NK-92 (cell line): ENCODE measurements around the gene TRMT1.

ENCODE experiments used
- DNase-seq: peaks from one replicate; lab custom pipeline; 2025; ENCODE audit not compliant: unreplicated experiment; lab: John Stamatoyannopoulos, UW

Gene TRMT1

GRCh38 chr19:13102666-13103580 lies 13.6 kb downstream of the TRMT1 start, which contains the start of gene LYL1:
TSS of gene LYL1 (minus strand) at chr19:13102858. CDS start at chr19:13101171, 1,687 bp downstream.
- no peak for DNase-seq

GRCh38 chr19:13102416-13102665 lies 14.2 kb downstream of the TRMT1 start:
- no peak for DNase-seq

- DNase-seq, result no peak
These were observed 14.7 kb downstream of the TRMT1 start for GRCh38 chr19:13101590-13102415.

GRCh38 chr19:13100841-13101589 lies 15.5 kb downstream of the TRMT1 start:
- DNase-seq, result no peak

GRCh38 chr19:13100031-13100588 lies 16.4 kb downstream of the TRMT1 start:
- no peak for DNase-seq

- DNase-seq, result no peak
These were observed 17.2 kb downstream of the TRMT1 start for GRCh38 chr19:13099073-13099999.

- no peak for DNase-seq
These were observed 18.1 kb downstream of the TRMT1 start for GRCh38 chr19:13098277-13099072.

- DNase-seq, result no peak
These were observed 18.9 kb downstream of the TRMT1 start for GRCh38 chr19:13097463-13098258.

- no peak for DNase-seq
These were observed 19.5 kb downstream of the TRMT1 start for GRCh38 chr19:13097033-13097462.

GRCh38 chr19:13095934-13096927 lies 20.3 kb downstream of the TRMT1 start:
- no peak for DNase-seq

GRCh38 chr19:13095393-13095784 lies 21.2 kb downstream of the TRMT1 start:
- no peak for DNase-seq

GRCh38 chr19:13094771-13095392 lies 21.7 kb downstream of the TRMT1 start:
- DNase-seq, result no peak

- no peak for DNase-seq
These were observed 22.4 kb downstream of the TRMT1 start for GRCh38 chr19:13094106-13094504.

GRCh38 chr19:13093407-13094105 lies 23.0 kb downstream of the TRMT1 start:
- no peak for DNase-seq

GRCh38 chr19:13092606-13093235 lies 23.8 kb downstream of the TRMT1 start:
- no peak for DNase-seq

- DNase-seq, result no peak
These were observed 24.4 kb downstream of the TRMT1 start for GRCh38 chr19:13092158-13092543.
